ENCODE results near the gene REST. TPM values are rescaled to one million over a fixed set of nuclear protein-coding genes. Genes with fewer than 3 reads are reported as not detected.

Gene REST
- polyA plus RNA-seq, 1 donor (not counting 4 experiments of a cell fraction or from before 2014, with no cell fraction given): 22.6 TPM

DNA sequence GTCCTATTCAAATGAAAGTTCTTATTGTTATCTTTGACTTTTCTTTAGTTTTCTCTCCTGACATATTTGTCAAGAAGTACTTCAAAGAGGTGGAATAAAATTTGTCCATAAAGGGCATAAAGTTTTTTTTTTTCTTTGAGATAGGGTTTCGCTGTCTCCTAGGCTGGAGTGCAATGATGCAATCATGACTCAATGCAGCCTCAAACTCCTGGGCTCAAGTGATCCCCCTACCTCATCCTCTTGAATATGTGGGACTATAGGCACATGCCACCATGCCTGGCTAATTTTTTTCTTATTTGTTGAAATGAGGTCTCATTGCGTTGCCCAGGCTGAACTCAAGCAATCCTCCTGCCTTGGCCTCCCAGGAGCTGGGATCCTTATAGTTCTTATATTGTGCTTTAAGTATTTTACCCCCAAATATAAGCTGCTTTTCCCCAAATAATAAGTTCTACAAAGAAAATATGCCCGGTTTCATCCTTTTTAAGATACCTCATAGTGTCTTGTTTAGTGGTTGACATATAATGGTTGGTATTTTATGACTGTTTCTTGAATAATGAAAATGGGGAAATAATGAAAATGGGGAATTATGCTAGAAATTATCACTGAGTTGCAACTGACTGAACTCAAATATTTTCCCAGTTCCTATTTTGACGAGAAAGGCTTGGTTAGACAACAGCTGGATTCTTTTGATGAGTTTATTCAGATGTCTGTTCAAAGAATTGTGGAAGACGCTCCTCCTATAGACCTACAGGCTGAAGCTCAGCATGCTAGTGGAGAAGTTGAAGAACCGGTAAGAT is 82.6 kb downstream of the REST start:
- TF ChIP-seq EZH2 (IDR thresholded peaks at IDR 0.05; ENCODE audit: low read length): no peak
- TF ChIP-seq, protein P1, sequence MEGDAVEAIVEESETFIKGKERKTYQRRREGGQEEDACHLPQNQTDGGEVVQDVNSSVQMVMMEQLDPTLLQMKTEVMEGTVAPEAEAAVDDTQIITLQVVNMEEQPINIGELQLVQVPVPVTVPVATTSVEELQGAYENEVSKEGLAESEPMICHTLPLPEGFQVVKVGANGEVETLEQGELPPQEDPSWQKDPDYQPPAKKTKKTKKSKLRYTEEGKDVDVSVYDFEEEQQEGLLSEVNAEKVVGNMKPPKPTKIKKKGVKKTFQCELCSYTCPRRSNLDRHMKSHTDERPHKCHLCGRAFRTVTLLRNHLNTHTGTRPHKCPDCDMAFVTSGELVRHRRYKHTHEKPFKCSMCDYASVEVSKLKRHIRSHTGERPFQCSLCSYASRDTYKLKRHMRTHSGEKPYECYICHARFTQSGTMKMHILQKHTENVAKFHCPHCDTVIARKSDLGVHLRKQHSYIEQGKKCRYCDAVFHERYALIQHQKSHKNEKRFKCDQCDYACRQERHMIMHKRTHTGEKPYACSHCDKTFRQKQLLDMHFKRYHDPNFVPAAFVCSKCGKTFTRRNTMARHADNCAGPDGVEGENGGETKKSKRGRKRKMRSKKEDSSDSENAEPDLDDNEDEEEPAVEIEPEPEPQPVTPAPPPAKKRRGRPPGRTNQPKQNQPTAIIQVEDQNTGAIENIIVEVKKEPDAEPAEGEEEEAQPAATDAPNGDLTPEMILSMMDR (optimal IDR thresholded peaks at IDR 0.05 in 1 of 3, IDR thresholded peaks at IDR 0.05 in 1 of 3, conservative IDR thresholded peaks at IDR 0.05 in 1 of 3; ENCODE audit: extremely low read depth in 1 of 3, insufficient read depth in 2 of 3, low read length in 3 of 3): no peak
- H3K36me3 ChIP-seq (ENCODE audit: control insufficient read depth in 2 of 2, extremely low read depth in 1 of 2, insufficient read depth in 2 of 2, low read length in 2 of 2): peaks cover 18 to 24% of the 10 kb centered on the region in 2 experiments
- no peak overlapping the region for H2AFZ ChIP-seq (ENCODE audit: control insufficient read depth, low read length)
- H3K4me3 ChIP-seq (ENCODE audit: control insufficient read depth in 2 of 3, extremely low read depth in 1 of 3, insufficient read depth in 2 of 3, low read depth in 1 of 3, low read length in 3 of 3): no peak overlapping the region
- H3K9ac ChIP-seq (ENCODE audit: control insufficient read depth, extremely low read depth, insufficient read depth, low read length): no peak overlapping the region
- peaks cover 72% of the 10 kb centered on the region for H3K79me2 ChIP-seq (ENCODE audit: control insufficient read depth, insufficient read depth, low read length)
- DNase-seq (ENCODE audit: low read depth, low spot score) (no peak), FAIRE-seq (no peak)
- no peak overlapping the region for H3K4me2 ChIP-seq (ENCODE audit: control insufficient read depth, extremely low read depth, insufficient read depth, low read depth, low read length)
- H3K27me3 ChIP-seq (ENCODE audit: control insufficient read depth, extremely low read depth, insufficient read depth, low read length): no peaks in the 10 kb centered on the region
- peak overlapping the region; percentile 19 for H3K27ac ChIP-seq (ENCODE audit: control insufficient read depth, insufficient read depth, low read length)
- H4K20me1 ChIP-seq (ENCODE audit: control insufficient read depth, extremely low read depth, insufficient read depth, low read length): no peaks in the 10 kb centered on the region
- dilution Hi-C loops (cut with MboI; ENCODE audit: extremely low pct_ligation_motif_present, low sequenced_read_pairs): no loop called here
- no peaks in the 10 kb centered on the region for H3K9me3 ChIP-seq (ENCODE audit: control insufficient read depth, low read depth, low read length)
- peaks cover 7% of the 10 kb centered on the region for H3K4me1 ChIP-seq (ENCODE audit: control insufficient read depth, extremely low read depth, insufficient read depth, low read length)
- no peaks in the 10 kb centered on the region for H3K9me1 ChIP-seq (ENCODE audit: control insufficient read depth, extremely low read depth, insufficient read depth, low read length)

DNA sequence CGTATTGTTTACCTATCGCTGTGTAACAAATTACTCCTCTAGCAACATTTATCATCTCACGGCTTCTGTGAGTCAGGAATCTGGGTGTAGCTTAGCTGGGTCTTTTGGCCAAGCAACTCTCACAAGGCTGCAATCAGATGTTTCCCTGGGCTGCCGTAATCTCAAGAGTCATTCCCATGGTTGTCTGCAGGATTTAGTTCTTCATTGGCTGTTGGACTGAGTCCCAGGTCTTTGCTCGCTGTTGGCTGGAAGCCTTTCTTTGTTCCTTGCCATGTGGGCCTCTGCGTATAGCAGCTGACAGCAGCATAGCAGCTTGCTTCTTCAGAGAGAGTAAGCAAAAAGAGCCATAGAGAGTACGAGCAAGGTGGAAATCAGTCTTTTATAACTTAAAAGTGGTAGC is 87.8 kb downstream of the REST start:
- Histone ChIP-seq H3K27me3 (ENCODE audit: control insufficient read depth, extremely low read depth, insufficient read depth, low read length) (no peaks in the 10 kb centered on the region), H3K9ac (ENCODE audit: control insufficient read depth, extremely low read depth, insufficient read depth, low read length) (no peak overlapping the region), H4K20me1 (ENCODE audit: control insufficient read depth, extremely low read depth, insufficient read depth, low read length) (no peaks in the 10 kb centered on the region), H3K9me3 (ENCODE audit: control insufficient read depth, low read depth, low read length) (no peaks in the 10 kb centered on the region), H3K4me3 (ENCODE audit: control insufficient read depth in 2 of 3, extremely low read depth in 1 of 3, insufficient read depth in 2 of 3, low read depth in 1 of 3, low read length in 3 of 3) (no peak overlapping the region), H3K36me3 (ENCODE audit: control insufficient read depth in 2 of 2, extremely low read depth in 1 of 2, insufficient read depth in 2 of 2, low read length in 2 of 2) (peaks cover 13 to 30% of the 10 kb centered on the region in 2 experiments), H3K9me1 (ENCODE audit: control insufficient read depth, extremely low read depth, insufficient read depth, low read length) (no peaks in the 10 kb centered on the region), H3K79me2 (ENCODE audit: control insufficient read depth, insufficient read depth, low read length) (peaks cover 41% of the 10 kb centered on the region), H3K27ac (ENCODE audit: control insufficient read depth, insufficient read depth, low read length) (no peak overlapping the region), H2AFZ (ENCODE audit: control insufficient read depth, low read length) (no peak overlapping the region), H3K4me1 (ENCODE audit: control insufficient read depth, extremely low read depth, insufficient read depth, low read length) (no peaks in the 10 kb centered on the region), H3K4me2 (ENCODE audit: control insufficient read depth, extremely low read depth, insufficient read depth, low read depth, low read length) (no peak overlapping the region)
- dilution Hi-C loops (cut with MboI; ENCODE audit: extremely low pct_ligation_motif_present, low sequenced_read_pairs): no loop called here
- FAIRE-seq (no peak), DNase-seq (ENCODE audit: low read depth, low spot score) (no peak)
- no peak for TF ChIP-seq EZH2 (IDR thresholded peaks at IDR 0.05; ENCODE audit: low read length)
- TF ChIP-seq, protein P1 (optimal IDR thresholded peaks at IDR 0.05 in 1 of 3, IDR thresholded peaks at IDR 0.05 in 1 of 3, conservative IDR thresholded peaks at IDR 0.05 in 1 of 3; ENCODE audit: extremely low read depth in 1 of 3, insufficient read depth in 2 of 3, low read length in 3 of 3): no peak

Measured in keratinocyte (primary cell).